HL-60 (cell line): ENCODE measurements around the gene TMEM221.

Source experiments
- CTCF ChIP-seq: IDR thresholded peaks from one replicate; pipeline ENCODE4 v1.5.1; 2011; ENCODE audit warnings: low read length, control low read depth, inconsistent platforms; ENCODE audit not compliant: insufficient read depth
- GABPA ChIP-seq: IDR thresholded peaks from 2 replicates; pipeline ENCODE4 v1.6.1; 2012; ENCODE audit warnings: low read depth
- POLR2AphosphoS5 ChIP-seq: IDR thresholded peaks from 2 replicates; pipeline ENCODE4 v1.6.1; 2012; ENCODE audit warnings: low read depth
- REST ChIP-seq: IDR thresholded peaks from 2 replicates; pipeline ENCODE4 v1.6.1; 2012; ENCODE audit warnings: low read depth; ENCODE audit not compliant: insufficient replicate concordance

- no peak for TF ChIP-seq POLR2AphosphoS5
- no peak for TF ChIP-seq CTCF
- TF ChIP-seq REST = no peak
- no peak for TF ChIP-seq GABPA
Measured at GRCh38 chr19:17469481-17470067, 21.1 kb upstream of the TMEM221 start.
